NOMO-1 treated with DMSO at 0.1 percent for 48 hours (cell line): ENCODE measurements around the gene GPC6.

Source experiments
- DNase-seq: peaks from one replicate; lab custom pipeline; 2025; ENCODE audit not compliant: unreplicated experiment; lab: John Stamatoyannopoulos, UW

Gene GPC6

DNA sequence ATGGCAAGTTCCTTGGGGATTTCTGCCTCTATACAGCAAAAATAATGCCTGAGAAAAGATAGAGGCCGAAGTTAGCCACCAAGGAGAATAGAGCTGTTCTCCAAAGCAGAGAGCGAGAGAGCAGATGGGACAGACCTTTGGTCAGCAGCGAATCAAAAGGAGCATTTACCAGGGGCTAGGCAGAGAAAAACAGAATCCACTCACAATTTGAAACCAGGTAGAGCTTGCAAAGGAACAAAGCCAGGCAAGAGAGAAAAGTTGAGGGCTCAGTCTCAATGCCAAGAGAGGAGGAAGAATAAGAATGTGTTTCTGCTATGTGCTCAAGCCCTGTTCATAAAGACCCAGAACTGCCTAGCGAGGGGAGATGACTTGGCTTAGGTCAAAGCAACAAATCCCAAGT, 1140.1 kb downstream of the GPC6 start:
- DNase-seq, result no peak

DNA sequence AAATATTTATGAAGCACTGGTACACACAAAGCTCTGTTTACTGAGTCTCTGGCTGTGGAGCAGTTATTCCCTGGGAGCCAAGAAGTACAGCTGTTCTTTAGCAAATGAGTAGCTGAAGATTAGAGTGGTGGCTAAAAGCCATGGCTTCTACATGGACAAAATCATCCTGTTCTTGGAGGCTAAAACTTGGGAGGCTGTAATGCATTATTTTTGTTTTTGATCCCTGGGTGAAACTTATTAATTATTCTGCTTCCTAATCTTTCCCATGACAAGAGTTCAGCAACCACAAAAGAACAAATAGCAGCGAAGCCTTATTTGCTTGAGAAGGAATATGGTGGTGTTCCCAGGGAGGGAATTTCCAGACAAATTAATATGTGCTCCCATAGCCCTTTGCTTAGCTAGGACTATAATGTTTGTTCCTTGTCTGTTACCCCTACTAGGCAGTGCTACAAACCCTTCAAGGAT, 1143.4 kb downstream of the GPC6 start:
- no peak for DNase-seq

DNA sequence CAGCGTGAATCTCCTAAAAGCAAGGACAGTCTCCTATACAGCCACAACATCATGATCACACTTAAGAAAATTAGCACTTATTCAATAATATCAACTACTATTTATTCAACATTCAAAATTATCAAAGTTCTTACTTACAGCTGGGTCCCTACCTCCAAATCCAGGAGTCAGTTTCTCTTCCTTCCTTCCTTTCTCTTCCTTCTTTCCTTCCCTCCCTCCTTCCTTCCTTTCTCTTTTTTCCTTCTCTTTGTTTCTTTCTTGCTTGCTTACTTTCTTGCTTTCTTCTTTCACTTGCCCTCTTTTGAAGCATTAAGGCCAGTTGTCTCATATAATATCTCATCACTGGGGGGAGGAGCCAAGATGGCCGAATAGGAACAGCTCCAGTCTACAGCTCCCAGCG, 1145.2 kb downstream of the GPC6 start:
- no peak for DNase-seq

DNA sequence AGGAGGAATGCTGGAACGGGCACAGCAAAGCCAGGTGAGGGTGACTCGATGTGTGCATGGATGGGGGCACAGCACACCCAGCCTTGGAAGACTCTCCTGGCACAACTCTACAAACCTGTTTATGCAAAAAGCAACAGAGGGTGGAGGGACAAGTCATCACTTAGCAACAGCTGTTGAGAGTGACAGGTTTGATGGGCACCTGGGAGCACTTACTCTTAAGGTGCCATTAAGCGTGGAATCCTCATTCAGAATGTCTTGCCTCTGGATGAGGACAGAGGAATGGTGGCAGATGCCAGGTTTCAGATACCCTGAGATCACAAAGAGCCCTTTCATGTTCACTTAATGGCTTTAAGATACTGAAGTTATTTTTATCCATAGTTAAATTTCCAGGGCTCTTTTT, 1155.9 kb downstream of the GPC6 start:
- DNase-seq, result no peak

DNA sequence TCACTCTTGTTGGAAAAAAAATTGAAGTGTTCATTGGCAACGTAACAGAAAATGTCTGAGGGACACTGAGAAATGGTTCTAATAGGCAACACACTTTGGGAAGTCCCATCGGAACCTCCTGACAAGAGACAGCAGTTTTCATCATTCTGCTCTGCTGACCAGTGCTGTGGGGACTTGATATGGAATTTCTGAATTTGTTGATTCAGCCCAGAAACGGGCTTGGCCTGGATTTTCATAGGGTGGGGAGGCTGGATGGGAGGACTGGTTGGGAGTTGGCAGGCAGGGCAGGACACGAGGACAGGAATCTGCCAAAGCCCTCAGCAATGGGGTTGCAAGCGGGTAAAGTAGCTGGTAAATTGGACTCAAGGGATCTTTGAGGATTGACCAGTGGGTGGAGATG, 1156.4 kb downstream of the GPC6 start:
- DNase-seq, result no peak

DNA sequence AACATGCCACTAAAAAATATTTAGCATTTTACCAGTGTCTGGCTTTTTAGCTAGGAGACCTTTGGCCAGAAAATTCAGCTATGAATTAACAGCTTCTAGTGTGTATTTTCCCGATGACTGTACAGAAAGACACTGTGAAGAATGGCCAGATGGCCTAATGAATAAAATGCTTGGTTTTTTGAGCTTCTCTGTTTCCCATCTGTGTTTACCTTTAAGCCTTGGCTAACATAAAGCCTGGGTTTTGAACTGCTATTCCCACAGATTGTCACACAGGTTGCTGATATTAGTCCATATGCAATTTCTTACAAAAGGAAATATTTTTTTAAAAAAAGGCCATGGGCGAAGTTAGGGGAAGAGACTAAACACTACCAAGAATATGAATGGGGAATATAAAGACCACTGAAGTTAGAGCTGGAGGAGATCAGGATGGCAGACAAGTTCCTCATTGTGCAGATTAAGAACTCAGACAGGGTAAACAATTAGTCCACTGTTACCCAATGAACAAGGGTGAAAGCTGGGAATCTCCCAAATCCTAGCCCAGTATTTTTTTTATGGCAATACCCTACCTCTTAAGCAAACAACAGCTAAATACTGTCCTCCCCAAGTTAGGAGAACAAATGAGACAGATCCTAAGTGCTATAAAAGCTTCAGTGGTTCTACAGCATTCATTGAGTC, 1157.8 kb downstream of the GPC6 start:
- DNase-seq, result no peak

DNA sequence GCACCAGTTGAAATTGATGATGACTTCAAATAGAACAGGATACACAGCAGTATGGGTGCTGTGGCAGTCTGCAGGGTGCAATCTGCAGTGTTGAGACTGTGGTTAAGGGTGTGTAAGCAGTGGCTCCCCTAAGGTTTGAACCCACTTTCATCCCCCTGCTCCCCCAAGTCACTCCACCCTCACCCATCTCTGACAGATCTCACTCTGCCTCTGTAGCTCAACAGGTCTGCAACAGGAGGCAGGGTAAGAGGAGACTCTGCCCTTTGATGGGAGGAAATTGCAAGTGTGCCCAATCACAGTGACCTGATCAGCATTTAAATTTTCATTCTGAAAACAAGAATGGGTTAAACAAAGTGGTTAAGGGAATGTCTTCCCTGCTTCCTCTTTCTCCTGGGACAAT, 1160.4 kb downstream of the GPC6 start:
- no peak for DNase-seq

DNA sequence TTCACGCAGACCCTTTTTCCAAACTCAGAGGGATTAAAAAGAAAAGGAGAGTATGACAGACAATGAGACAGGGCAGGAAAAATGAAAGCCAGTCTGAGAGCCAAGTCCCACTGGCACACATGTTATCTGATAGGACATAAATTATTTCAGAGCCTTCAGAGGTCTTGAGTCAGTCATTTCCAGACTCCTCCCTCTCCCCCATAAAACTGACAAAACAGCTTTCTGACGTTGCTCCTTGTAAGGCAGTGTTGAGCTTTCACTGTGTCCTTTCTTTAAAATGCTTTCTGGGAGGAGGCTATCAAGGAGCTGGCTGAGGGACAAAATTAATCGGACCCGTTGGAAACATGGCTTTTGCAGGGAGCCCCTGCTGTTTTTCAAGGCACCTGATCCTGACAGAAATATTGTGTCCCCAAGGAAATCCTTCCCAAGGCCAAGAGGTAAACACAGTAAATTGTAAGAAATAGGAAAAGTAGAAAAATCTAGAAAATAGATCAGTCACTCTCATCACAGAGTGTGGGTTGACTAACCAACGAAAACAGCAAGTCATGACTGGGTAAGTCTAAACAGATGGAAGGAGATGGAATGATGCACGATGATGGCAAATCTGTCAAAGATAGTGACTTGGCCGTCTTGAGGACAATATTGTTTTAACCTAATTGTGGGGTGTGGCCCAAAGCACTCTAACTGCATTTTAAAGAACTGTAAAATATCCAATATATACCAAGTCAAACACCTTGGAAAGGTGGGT, 1163.2 kb downstream of the GPC6 start:
- no peak for DNase-seq

DNA sequence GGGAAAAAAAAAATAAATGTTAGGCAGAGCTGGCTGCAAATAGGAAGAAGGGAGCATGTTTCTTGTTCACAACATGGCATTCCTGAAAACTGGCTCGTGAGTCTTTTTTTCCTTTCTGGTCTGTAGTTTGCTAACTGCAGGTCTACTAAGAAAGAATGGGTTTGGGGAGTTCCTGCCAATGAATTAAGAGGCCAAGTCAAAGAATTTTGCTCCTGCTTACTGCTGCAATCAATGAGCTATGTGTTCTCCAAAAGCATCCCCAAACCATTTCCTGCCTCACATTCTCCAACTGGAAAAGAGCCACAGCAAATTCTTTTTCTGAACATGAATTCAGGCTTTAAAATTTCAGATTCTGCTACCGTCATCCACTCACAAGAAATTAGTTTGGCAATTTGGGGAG, 1164.3 kb downstream of the GPC6 start:
- no peak for DNase-seq

DNA sequence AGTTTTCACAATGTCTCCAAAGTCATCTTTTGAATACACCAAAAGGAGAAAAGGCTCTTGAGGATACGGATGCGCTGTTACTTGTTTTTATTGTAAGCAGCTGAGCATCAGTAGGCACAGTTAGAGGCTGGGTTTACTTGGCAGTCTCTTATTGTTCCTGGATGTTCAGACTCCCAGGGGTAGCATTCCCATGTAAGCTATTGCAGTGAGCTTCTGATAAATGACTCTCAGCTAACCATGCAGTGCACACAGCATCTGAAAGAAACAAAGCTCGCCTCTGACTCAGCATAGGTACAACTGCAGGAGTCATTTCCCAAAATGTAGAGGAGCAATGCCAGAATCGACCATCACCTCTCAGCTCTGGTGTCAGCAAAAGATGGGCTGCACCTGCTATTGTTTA, 1168.1 kb downstream of the GPC6 start:
- DNase-seq, result no peak

DNA sequence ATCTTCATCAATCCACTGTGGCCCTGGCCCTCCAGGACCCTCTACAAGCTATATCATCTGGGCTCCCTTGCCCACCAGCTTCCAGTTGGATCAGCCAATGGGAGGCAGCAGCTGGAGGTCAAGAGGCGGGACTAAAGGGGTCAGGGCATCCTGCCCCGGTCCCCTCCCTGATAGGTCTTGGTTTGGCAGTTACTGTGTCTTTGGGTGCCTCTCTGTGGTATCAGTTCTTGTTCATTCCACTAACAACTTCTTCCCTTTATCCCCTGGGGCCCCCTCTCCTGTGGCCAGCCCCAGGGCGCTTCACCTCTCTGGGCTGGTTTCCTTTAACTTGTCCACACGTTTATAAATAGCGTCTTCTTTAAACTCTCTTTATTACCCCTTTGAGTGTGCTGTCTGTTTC, 1169.3 kb downstream of the GPC6 start:
- no peak for DNase-seq

DNA sequence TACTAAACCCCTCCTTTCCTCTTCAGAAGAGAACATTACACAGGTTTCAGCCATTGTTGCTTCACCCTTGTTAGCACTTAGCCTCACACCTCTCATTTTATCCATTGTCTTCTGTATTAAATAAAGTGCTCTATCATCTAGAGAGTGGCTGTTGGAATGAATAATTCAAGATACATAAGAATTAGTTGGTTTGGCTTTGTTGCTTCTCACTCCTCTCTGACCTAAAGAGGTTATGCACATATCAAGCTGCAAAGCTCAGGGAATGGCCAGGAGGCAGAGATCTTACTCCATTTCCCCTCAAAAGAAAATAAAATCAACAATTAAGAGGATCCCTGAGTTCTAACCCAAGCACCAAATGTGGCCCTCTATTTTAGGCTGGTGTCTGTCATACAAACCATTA, 1173.2 kb downstream of the GPC6 start:
- DNase-seq, result no peak

DNA sequence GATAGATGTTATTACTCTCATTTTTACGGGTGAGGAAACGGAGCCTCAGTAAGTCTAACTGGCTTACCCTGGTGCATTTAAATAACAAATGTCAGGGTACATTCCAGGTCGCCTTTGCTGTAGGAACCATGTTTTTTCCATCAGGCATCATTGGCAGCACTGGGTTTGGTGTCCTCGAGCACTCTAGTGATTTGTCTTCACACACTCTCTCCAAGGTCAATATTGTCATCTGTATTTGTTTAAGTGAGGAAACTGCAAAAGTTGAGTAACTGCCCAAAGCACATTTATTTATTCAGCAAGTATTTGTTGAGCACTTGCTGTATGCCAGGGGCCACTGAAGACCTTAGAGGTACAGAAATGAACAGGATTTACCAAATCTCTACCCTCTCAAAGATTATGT, 1174.3 kb downstream of the GPC6 start:
- DNase-seq, result no peak

DNA sequence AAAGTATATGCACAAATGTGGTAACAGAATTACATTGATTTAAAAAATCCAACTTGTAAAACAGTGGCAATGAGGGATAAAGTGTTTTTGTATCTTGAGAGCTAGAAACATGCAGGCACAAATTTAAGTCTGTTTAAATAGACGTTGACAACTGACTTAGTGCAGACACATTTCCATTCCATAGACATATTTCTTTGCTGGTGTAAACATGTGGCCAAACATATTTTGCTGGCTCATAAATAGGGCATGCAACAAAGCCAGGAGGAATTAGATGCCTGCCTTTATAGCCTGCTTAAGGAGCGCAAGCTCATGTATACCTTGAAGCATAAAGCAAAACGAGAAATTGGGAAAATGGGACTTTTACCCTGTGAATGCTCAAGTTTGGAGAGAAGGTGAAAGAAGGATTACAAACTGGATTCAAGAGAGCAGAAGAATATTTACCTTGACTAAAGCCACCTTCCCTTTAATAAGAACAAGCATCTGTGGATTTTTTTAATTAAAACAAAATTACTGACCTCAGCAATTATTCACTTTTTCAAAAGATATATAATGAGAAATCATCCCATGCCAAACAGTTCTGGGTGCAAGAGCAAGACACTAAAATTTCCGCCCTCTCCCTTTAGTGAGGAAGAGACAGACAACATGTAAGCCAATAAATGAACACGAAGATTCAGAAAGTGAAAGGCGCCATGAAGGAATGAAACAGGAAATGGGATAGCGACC, 1181.9 kb downstream of the GPC6 start:
- DNase-seq, result no peak

DNA sequence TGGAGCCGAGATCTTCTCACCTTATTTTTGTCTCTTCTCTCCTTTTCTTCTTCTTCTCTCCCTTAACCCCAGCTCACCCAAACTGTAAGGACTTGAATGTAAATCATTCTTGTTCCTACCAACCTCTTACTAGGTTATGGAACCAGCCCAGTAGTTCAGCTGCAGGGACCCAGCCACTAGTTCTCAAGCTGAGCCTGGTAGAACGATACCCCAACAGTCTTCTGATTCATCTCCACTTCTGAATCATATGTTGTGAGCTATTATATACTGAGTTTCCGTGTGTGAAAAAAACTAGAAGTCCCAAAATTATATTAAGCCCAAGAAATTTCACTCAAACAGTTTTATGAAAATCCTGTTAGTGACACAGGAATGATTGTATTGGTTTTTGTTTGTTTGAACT, 1185.1 kb downstream of the GPC6 start:
- no peak for DNase-seq

DNA sequence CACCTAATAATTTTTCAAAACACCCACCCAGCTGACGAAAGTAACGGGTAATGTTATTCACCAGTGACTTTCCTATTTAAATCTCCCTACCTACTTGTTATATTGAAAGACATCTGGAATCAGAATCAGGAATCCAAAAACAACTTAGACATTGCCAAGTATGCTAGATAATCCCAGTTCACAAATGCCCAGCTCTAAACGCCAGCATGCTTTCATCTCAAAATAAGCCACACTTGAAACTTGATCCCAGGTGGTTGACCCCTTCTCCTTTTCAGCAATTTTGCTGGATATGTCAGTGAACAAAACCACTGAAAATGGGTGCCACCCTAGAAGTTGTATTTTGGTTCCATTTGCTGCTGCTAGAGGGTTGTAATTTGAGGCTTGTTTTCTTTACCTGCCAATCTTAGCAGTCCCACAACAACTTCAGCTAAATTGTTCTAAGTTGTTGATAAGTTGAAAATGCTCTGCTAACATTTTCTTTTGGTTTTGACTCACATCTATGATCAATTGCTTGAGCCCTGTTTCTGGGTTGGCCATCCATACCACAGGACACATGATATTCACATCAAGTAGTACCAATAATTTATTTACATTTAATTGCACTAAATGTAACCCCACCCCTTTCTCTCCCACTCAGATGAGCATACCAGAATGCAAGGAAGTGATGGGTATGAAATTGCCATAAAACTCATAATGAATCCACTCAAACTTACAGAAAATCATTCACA, 1186.4 kb downstream of the GPC6 start:
- DNase-seq, result no peak

DNA sequence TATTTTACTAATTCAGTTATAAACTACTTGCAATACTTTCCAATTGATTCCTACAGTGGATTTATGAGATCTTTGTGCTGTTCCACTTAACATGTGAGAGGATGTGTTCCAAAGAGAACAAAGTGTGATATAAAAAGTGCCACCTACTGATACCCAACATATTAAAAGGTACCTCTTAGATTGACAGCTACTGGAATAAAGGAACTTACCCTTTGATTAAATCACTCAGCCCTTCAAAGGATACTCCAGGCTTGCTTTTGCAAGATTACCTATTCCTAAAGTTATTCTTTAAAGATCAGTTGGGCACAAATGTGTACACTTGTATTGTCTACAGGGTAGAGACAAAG, 1187.0 kb downstream of the GPC6 start:
- DNase-seq, result no peak

DNA sequence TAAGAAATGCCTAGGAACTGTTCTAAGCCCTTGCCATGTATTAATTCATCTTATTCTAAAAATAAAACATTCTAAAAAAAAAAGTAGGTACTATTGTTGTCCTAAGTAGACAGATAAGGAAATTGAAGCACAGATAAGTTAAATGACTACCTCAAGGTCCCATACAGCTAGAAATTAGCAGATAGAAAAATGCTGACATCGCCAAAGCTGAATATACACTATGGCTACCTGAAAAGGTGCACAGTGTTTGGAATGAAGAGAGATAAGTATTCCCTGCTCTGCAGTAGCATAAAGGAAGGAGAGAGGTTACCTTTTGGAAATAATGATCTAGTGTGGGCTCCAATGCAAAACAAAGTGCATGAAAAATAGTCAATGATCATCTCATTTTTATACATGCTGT, 1187.5 kb downstream of the GPC6 start:
- no peak for DNase-seq

DNA sequence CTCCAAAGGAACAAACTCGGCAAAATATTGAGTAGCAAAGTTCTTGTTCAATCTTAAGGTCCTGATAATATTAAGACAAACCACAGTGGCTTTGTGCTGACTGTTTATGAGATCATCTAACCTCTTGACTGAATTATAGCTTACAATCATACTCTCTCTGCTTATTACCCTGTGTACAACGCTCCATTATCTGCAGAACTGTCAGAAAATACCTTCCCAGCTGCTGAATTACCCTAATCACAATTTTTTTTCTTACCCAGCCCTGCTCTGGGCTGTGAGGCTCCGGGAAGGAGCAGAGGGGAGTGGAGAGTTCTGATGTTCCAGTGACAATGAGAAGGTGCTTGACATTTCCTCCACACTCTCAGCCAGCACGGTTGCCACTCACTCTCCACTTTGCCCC, 1188.1 kb downstream of the GPC6 start:
- DNase-seq, result no peak

DNA sequence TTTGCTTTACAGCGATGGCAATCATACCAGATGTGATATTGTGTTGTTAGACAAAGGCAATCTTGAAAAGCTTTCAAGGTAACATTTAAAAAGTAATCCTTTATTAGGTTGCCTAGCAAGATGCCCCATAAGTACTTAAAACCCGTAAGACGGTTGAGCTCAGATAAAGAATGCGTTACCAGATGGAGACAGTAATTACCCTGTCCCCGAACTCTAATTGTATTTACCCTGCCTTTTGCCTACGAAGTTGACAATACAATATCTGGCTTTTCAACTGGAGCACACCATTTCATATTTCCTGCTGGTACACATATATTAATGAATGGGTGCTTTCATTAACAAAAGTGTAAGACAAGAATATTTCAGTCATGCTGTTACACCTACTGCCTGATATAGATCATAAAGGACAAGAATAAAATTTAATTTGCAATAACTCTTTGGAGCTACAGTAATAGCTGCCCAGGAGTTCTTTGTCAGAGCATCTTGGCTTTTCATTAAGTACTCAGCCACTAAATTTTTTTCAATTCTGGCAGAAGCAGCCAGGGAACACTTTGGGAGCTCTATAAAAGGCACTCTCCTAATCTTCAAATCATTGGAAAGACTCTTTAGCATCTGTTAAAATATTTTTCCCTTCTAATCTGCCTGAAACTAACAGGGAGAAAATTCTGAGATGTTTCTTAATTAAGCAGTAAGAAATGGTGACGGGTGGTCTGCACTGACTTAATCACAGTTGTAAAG, 1189.1 kb downstream of the GPC6 start:
- DNase-seq, result no peak
